Embryonic facial prominence (tissue), 1 donor: ENCODE measurements around the gene GMPR.
"Not testable (repeated sequence)": the region's sequence is repeated elsewhere in the genome, so short reads cannot be mapped to it uniquely, and the experiment has no call there.

ENCODE experiments used
- DNase-seq: peaks from one replicate; pipeline ENCODE4 v3.0.0-alpha.2; 2016; ENCODE audit errors: extremely low spot score

Gene GMPR

GRCh38 chr6:16225062-16225731 lies 13.2 kb upstream of the GMPR start:
- not testable (repeated sequence) for DNase-seq

- not testable (repeated sequence) for DNase-seq
Measured at GRCh38 chr6:16226117-16227047, 12.0 kb upstream of the GMPR start.

GRCh38 chr6:16227048-16227562 lies 11.3 kb upstream of the GMPR start:
- DNase-seq, result no peak

- no peak for DNase-seq
Measured at GRCh38 chr6:16227605-16228004, 10.8 kb upstream of the GMPR start.

GRCh38 chr6:16228043-16228442 lies 10.3 kb upstream of the GMPR start:
- no peak for DNase-seq

- no peak for DNase-seq
Measured at GRCh38 chr6:16228709-16229665, 9.4 kb upstream of the GMPR start.

- no peak for DNase-seq
Measured at GRCh38 chr6:16229700-16230099, 8.7 kb upstream of the GMPR start.

- DNase-seq, result no peak
Measured at GRCh38 chr6:16230953-16231352, 7.4 kb upstream of the GMPR start.

- DNase-seq, result no peak
Measured at GRCh38 chr6:16232086-16232485, 6.3 kb upstream of the GMPR start.

- no peak for DNase-seq
Measured at GRCh38 chr6:16236009-16236501, 2.3 kb upstream of the GMPR start.

GRCh38 chr6:16236631-16237199 lies 1.7 kb upstream of the GMPR start:
- no peak for DNase-seq

- no peak for DNase-seq
Measured at GRCh38 chr6:16237242-16237641, 1.1 kb upstream of the GMPR start.

GRCh38 chr6:16238963-16239797 lies 793 bp downstream of the GMPR start:
- no peak for DNase-seq

- DNase-seq, result no peak
Measured at GRCh38 chr6:16239798-16240123, 1.4 kb downstream of the GMPR start.

- DNase-seq, result no peak
Measured at GRCh38 chr6:16240589-16241320, 2.4 kb downstream of the GMPR start.

- no peak for DNase-seq
Measured at GRCh38 chr6:16241321-16241689, 2.9 kb downstream of the GMPR start.

- DNase-seq, result no peak
Measured at GRCh38 chr6:16243055-16243454, 4.7 kb downstream of the GMPR start.

- no peak for DNase-seq
Measured at GRCh38 chr6:16243664-16244063, 5.3 kb downstream of the GMPR start.

GRCh38 chr6:16244446-16244845 lies 6.1 kb downstream of the GMPR start:
- no peak for DNase-seq
